ENCODE measurements around the gene ITGB7.

GRCh38 chr12:53173085-53173715 lies 33.9 kb downstream of the ITGB7 start:
- TF ChIP-seq, protein P1, sequence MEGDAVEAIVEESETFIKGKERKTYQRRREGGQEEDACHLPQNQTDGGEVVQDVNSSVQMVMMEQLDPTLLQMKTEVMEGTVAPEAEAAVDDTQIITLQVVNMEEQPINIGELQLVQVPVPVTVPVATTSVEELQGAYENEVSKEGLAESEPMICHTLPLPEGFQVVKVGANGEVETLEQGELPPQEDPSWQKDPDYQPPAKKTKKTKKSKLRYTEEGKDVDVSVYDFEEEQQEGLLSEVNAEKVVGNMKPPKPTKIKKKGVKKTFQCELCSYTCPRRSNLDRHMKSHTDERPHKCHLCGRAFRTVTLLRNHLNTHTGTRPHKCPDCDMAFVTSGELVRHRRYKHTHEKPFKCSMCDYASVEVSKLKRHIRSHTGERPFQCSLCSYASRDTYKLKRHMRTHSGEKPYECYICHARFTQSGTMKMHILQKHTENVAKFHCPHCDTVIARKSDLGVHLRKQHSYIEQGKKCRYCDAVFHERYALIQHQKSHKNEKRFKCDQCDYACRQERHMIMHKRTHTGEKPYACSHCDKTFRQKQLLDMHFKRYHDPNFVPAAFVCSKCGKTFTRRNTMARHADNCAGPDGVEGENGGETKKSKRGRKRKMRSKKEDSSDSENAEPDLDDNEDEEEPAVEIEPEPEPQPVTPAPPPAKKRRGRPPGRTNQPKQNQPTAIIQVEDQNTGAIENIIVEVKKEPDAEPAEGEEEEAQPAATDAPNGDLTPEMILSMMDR (IDR thresholded peaks at IDR 0.05; ENCODE audit: extremely low read depth in 1 of 2, insufficient read depth in 1 of 2, low read depth in 1 of 2, low read length in 2 of 2) = no peak
- no peak for TF ChIP-seq POLR2A (IDR thresholded peaks at IDR 0.05; ENCODE audit: low read depth, low read length)
- no peak for TF ChIP-seq EZH2 (IDR thresholded peaks at IDR 0.05; ENCODE audit: borderline replicate concordance, low read depth, low read length, severe bottlenecking)
- no peak for TF ChIP-seq POLR2AphosphoS5 (IDR thresholded peaks at IDR 0.05; ENCODE audit: insufficient read depth, low read depth, low read length)
- no peak for TF ChIP-seq MYC (IDR thresholded peaks at IDR 0.05; ENCODE audit: low read depth, low read length)
- TF ChIP-seq MAX (IDR thresholded peaks at IDR 0.05; ENCODE audit: insufficient read depth, insufficient read length) = no peak
- TF ChIP-seq GATA2 (IDR thresholded peaks at IDR 0.05; ENCODE audit: insufficient read depth, insufficient read length, low read depth, low read length) = no peak
- no peak for TF ChIP-seq FOS (IDR thresholded peaks at IDR 0.05; ENCODE audit: borderline replicate concordance, insufficient read depth, low read length)
- TF ChIP-seq JUN (IDR thresholded peaks at IDR 0.05; ENCODE audit: borderline replicate concordance, insufficient read depth, insufficient read length, low read depth) = no peak

Measured in endothelial cell of umbilical vein (primary cell).